ENCODE data around the gene CHMP4B.

Gene CHMP4B

DNA sequence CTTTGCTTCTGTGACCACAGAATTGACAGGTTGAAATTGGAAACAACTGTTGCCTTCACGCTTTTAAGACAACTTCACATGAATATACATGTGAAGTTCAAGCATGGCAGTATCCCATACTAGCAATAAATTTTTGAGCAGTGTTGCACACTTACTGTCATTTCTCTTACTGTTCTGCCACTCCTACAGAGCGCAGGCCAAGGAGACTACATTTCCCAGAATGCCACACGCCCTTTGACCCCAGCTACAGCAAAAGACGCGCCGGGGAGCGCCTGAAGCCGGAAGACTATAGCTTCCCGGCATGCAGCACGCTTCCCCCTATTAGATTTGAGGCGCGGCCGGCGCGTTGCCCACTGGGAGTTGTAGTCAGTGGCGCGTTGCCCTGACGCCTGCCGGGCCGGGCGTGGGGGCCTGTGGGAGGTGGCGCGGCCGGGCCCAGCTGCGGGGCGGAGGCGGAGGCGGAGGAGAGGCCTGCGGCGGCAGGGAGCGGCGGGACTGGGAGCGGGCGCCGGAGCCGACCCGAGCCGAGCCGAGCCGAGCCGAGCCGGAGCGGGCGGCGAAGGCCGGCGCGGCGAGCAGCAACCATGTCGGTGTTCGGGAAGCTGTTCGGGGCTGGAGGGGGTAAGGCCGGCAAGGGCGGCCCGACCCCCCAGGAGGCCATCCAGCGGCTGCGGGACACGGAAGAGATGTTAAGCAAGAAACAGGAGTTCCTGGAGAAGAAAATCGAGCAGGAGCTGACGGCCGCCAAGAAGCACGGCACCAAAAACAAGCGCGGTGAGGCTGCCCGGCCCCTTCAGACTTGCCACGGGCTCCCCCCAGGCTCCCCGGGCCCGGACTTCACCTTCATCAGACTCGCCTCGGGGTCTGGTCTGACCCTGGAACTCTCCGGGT, at the start of gene CHMP4B:
TSS of gene CHMP4B (plus strand) at position 464 of the 891 bp plus-strand sequence. CDS start at position 585, 121 bp downstream.
- DNase-seq: peak; percentile 90

- DNase-seq: no peak
Measured at GRCh38 chr20:33761698-33762250, 49.4 kb upstream of the CHMP4B start.

DNA sequence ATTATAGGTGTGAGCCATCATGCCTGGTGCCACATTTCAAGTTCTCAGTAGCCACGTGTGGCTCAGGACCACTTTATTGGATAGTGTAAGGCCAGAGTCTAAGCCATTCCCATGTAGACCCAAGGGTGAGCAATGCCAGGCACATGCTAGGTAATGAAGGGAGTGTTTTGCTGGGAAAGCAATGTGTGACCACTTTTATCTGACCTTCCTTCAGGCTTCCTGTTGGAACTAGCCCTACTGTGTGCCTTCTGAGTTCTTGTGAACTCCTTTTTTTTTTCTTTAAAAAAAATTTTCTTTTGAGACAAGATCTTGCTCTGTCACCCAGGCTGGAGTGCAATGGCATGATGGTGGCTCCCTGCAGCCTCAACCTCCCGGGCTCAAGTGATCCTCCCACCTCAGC, 46.0 kb upstream of the CHMP4B start:
- DNase-seq: no peak

DNA sequence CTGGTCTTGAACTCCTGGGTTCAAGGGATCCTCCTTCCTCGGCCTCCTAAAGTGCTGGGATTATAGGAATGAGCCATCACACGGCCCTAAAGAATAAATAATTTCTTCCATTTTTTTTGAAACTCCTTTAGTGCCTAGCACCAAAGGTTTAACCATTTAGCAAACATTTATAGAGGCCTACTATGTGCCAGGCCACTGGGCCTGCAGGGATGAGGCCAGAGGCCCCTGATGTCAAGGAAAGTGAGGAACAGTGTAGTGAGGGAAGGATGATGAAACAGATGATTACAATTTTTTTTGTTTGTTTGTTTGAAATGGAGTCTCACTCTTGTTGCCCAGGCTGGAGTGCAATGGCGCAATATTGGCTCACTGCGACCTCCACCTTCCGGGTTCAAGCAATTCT, 45.6 kb upstream of the CHMP4B start:
- DNase-seq: no peak

DNA sequence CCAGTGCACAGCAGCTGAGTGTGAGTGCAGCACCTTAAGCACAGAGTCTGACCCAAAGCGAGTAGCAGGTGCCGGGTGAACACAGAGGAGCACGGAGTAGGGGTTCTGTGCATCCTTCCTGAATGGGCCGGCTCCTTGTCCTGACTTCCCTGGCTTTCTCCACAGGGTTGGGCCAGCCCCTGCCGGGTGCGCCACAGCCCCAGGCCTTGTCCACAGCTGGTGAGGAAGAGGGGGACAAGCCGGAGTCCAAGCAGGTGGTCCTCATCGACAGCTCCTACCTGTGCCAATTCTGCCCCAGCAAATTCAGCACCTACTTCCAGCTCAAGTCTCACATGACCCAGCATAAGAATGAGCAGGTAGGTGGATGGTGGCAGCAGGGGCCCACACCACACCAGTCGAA, 44.5 kb upstream of the CHMP4B start:
- no peak for DNase-seq

- no peak for DNase-seq
Measured at GRCh38 chr20:33767777-33768138, 43.4 kb upstream of the CHMP4B start.

DNA sequence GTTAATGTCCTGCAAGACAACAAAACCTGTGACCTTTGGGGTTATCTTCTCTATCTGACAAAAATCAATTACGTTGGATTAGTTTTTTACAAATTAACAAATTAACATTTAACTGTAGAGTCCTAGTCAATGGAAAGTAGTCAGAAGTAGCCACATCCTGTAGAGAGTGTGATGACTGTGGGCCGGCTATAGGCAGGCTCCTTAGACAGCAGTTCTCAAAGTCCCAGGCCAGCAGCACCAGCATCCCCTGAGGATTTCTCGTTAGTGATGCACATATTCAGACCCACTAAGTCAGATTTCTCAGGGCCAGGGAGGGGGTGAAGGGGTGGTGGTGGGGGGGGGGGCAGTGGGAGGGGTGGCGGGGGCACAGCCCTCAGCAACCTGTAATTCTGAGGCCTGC, 42.1 kb upstream of the CHMP4B start:
- no peak for DNase-seq

DNA sequence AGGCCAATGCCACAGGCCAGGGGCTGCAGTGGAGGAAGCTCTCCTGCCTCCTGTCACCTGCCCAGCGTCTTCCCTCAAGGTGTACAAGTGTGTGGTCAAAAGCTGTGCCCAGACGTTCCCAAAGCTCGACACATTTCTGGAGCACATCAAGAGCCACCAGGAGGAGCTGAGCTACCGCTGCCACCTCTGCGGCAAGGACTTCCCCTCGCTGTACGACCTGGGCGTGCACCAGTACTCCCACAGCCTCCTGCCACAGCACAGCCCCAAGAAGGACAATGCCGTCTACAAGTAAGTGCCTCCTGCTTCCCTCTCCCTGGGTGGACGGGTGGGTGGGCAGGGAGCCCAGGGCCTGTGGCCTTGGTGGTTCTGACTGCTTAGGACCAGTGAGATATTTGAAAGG, 41.1 kb upstream of the CHMP4B start:
- DNase-seq: no peak

DNA sequence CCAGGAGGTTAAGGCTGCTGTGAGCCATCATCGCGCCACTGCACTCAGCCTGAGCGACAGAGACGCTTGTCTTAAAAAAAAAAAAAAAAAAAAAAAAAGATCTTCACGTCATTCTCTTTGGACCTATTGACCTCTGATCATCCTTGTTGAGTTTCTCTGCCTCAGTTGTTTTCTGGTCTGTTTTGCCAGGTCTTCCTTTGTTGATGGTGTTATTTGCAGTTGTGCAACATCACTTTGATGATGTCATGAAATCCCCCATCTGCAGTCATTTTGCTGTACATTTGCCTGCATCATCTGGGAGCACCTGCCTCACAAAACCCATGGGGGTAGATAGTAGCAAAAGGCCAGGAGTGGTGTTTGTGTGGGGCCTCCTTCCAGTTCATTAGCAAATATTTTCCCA, 39.2 kb upstream of the CHMP4B start:
- DNase-seq: no peak

DNA sequence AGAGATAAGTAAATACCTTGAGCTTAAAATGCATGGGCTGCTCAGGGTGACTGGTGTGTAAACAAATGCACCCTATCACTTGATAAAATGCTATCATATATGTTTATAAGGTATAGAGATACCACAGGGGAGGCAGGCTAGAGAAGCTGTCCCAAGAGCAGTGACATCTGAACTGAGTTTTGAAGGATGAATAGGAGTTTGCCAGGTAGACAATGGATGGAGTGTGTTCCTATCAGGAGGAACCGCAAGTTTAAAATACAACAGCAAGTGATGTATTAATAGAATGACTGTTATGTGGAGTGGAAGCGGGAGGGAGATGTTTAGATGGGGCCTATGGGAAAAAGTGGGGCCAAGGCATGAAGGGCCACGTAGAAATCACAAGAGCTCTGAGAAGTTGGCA, 38.7 kb upstream of the CHMP4B start:
- DNase-seq: no peak

GRCh38 chr20:33773412-33774089, 37.6 kb upstream of the CHMP4B start:
- no peak for DNase-seq

DNA sequence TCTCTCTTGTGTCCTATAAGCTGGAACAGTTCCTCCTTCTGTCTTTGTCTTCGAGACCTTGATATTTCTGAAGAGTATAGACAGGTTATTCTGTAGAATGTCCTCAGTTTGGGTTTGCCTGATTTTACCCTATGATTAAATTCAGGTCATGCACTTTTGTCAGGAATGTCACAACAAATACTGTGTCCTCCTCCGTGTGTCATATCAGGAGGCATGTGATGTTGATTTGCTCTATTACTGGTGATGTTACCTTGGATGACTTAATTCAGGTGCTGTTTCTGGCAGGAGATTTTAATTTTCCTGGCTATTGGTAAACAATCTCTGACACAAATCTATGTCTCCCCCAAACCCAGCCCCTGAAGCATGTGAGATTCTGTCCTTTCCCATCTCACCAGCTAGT, 33.3 kb upstream of the CHMP4B start:
- no peak for DNase-seq

- DNase-seq: no peak
Measured at GRCh38 chr20:33781133-33781532, 30.0 kb upstream of the CHMP4B start.

DNA sequence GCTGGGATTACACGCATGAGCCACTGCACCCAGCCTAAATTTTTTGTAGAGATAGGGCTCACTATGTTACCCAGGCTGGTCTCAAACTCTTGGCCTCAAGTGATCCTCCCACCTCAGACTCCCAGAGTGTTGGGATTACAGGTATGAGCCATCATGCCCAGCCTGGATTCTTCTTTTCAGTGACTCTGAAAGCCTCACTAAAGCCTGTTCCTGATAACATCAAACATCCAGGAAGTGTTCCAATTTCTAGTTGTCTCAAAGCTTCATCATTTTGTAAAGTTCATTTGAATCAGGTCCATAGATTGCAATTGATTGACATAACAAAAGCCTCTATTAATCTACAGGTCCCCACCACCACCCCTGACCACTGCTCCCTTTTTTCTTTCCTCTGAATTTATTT, 29.2 kb upstream of the CHMP4B start:
- no peak for DNase-seq

DNA sequence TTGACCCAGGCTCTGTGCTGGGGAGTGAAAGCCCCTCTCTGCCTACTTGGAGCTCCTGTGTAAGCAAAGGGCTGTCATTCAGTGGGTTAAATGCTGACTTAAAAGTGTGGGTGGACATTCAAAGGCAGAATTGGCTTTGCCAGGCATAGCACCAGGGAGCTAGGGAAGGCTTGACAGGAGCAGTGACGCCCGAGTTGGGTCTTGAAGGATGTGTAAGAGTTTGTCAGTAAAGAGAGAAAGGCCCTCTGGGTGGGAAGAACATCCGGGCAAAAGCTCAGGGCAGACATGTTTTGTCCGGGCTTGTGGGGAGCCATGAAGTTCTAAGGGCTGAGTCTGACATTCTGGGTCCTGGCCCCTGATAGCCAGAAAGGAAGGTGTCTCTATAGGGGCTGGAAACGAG, 27.9 kb upstream of the CHMP4B start:
- DNase-seq: no peak

DNA sequence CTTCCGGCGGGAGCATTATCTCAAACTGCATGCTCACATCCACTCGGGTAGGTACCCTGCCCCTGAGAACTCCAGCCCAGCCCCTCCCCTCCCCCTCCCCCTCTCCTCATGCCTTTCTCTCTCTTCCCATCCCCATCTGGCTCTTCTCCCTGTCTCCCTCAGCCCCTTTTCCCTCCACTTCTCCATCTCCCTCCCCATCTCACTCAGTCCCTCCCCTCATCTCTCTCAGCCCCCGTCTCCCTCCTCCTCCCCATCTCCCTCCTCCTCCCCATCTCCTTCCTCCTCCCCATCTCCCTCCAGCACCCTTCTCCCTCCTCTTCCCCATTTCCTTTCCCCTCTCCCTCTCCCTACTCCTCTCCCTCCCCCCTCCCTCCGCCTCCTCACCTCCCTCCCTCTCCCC, 27.3 kb upstream of the CHMP4B start:
- no peak for DNase-seq

DNA sequence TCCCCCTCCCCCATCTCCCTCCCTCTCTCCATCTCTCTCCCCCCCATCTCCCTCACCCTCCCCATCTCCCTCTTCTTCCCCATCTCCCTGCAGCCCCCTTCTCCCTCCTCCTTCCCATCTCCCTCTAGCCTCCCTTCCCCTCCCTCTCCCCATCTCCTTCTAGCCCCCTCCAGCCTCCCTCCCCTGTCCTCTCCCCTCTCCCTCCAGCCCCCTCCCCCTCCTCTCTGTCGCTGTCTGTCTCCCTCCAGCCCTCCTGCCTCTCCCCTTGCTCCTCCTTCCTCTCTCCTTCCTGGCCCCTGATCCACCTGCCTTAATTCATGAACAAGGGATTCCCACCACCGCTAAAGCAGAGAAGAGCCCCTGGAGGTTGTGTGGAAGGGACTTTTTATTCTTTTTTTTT, 26.9 kb upstream of the CHMP4B start:
- no peak for DNase-seq

DNA sequence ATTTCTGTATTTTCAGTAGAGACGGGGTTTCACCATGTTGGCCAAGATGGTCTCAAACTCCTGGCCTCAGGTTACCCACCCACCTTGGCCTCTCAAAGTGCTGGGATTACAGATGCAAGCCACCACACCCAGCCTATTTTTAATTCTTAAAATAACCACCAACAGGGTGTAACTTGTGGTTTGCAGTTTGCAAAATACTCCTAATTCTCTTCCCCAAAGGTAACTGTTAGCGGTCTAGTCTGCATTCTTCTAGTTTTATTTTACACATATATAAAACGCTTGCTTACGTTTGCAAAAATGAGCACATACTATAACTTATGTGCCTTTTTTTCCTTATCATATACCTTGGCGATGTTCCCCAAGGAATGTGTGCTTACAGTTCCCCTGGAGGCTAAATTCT, 25.6 kb upstream of the CHMP4B start:
- no peak for DNase-seq

DNA sequence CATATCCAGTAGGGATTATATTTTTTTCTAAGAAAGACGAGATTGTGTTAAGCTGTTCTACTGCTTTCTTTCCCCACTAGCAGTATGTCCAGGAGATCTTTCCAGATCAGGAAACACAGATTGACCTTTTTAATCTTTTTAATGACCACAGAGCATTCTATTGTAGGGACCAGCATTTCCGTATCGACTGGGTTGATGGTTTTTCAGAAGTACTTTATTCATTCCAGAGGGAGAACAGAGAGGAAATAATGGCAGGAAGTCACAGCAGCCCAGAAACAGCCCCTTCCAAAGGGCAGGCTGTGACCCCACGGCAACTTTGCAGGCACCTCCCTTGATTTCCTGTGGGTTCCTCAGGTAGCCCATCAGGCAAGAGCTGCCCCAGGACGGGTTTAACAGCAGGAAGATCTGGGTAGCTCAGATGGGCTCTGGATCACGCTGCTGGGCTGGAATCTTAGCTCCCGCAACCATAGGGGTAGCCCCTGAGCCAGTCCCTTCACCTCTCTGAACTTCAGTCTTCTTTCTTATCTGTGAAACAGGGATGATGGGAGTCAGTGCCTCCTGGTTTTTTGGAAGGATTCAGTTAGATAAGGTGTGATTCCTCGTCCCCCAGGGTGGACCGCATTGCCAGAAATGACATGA, 23.8 kb upstream of the CHMP4B start:
- no peak for DNase-seq

GRCh38 chr20:33788351-33789049, 22.6 kb upstream of the CHMP4B start:
- DNase-seq: no peak

GRCh38 chr20:33789109-33789857, 21.9 kb upstream of the CHMP4B start:
- DNase-seq: no peak

- no peak for DNase-seq
Measured at GRCh38 chr20:33789858-33790182, 21.3 kb upstream of the CHMP4B start.

DNA sequence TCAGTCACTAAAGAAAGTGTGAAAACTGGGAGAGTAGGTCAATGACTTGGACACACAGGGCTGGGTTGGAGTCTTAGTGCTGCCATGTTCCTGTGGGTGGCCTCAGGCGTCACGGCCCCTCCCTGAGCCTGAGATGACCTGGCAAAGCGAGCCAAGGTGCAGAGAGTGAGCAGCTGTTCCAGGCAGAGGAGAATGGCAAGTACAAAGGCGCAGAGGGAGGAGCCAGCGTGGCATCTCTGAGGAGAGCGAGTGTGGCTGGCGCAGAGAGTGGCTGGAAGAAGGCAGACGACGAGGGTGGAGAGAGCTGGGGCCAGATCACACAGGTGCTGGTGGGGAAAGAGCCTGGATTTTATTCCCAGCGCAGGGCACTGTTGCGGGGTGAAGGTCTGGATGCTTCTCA, 20.6 kb upstream of the CHMP4B start:
- DNase-seq: no peak

All from NCI-H1417 treated with DMSO at 0.1 percent for 48 hours (cell line).